ENCODE measurements around the gene ZC3H14.

Gene ZC3H14

GRCh38 chr14:88605594-88605993 lies 42.8 kb downstream of the ZC3H14 start:
- DNase-seq (ENCODE audit: low read depth in 2 of 3, low spot score in 1 of 3), result no peak

- no peak for DNase-seq (ENCODE audit: low read depth in 2 of 3, low spot score in 1 of 3)
Measured at GRCh38 chr14:88607829-88608228, 45.0 kb downstream of the ZC3H14 start.

DNA sequence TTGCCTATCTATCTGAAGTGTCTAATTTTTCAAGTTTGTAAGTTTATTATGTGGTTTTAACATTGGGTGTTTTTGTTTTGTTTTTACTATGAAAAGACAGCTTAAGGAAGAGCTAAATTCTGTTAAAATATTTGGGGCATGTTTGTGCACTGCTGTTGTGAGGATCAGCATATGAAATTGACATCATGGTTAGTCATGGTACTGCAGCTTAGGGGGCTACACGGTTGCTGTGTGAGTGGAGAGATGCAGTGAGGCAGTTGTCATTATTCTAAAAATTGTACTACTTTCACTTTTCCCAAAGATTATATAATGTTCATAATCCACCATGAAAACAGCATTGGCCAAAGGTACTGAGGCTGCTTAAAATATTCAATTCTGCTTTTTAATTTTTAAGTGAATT lies 49.0 kb downstream of the ZC3H14 start:
- DNase-seq (ENCODE audit: low read depth in 2 of 3, low spot score in 1 of 3), result no peak

- no peak for DNase-seq (ENCODE audit: low read depth in 2 of 3, low spot score in 1 of 3)
Measured at GRCh38 chr14:88612981-88613380, 50.1 kb downstream of the ZC3H14 start.

GRCh38 chr14:88613552-88614010 lies 50.7 kb downstream of the ZC3H14 start:
- DNase-seq (ENCODE audit: low read depth in 2 of 3, low spot score in 1 of 3), result no peak

GRCh38 chr14:88614218-88614907 lies 51.5 kb downstream of the ZC3H14 start:
- DNase-seq (ENCODE audit: low read depth in 2 of 3, low spot score in 1 of 3), result no peak

- DNase-seq (ENCODE audit: low read depth in 2 of 3, low spot score in 1 of 3), result no peak
Measured at GRCh38 chr14:88616697-88617096, 53.9 kb downstream of the ZC3H14 start.

DNA sequence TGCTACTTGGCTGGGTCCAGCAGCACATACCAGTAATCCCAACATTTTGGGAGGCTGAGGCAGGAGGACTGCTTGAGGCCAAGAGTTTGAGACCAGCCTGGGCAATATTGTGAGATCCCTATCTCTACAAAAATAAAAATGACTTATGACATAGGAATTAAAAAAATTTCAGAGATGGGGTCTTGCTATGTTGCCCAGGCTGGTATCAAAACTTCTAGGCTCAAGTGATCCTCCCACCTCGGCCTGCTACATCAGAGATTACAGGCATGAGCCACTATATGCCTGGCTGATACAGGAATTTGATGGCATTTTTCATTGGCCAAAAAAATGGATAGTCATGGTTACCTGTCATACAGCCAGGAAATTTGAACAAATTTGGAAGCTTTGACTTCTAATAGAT lies 54.6 kb downstream of the ZC3H14 start:
- no peak for DNase-seq (ENCODE audit: low read depth in 2 of 3, low spot score in 1 of 3)

- DNase-seq (ENCODE audit: low read depth in 2 of 3, low spot score in 1 of 3), result no peak
Measured at GRCh38 chr14:88618476-88618875, 55.6 kb downstream of the ZC3H14 start.

DNA sequence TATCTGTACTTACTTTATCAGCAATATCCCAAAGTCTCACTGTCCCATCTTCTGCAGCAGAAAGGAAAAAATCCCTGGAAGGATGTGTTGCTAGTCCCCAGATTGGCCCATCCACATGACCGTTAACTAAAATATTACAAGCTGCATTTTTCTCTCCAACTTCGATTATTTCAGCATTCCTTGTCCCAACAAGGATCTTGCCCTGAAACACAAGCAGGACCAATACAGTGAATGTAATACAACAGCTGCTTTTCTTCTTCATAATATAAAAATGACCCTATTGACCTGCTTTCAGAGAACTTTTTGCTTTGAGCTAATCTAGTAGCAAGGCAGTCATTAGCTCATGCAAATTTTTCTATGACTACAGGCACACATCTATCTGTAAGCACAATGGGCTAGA lies 58.3 kb downstream of the ZC3H14 start:
- DNase-seq (ENCODE audit: low read depth in 2 of 3, low spot score in 1 of 3), result no peak

- DNase-seq (ENCODE audit: low read depth in 2 of 3, low spot score in 1 of 3), result no peak
Measured at GRCh38 chr14:88625671-88626070, 62.8 kb downstream of the ZC3H14 start.

GRCh38 chr14:88628033-88628432 lies 65.2 kb downstream of the ZC3H14 start:
- DNase-seq (ENCODE audit: low read depth in 2 of 3, low spot score in 1 of 3), result no peak

GRCh38 chr14:88628462-88628861 lies 65.6 kb downstream of the ZC3H14 start:
- DNase-seq (ENCODE audit: low read depth in 2 of 3, low spot score in 1 of 3), result no peak

GRCh38 chr14:88630565-88630964 lies 67.7 kb downstream of the ZC3H14 start:
- DNase-seq (ENCODE audit: low read depth in 2 of 3, low spot score in 1 of 3), result no peak

GRCh38 chr14:88631091-88631490 lies 68.3 kb downstream of the ZC3H14 start:
- no peak for DNase-seq (ENCODE audit: low read depth in 2 of 3, low spot score in 1 of 3)

GRCh38 chr14:88632512-88632911 lies 69.7 kb downstream of the ZC3H14 start:
- no peak for DNase-seq (ENCODE audit: low read depth in 2 of 3, low spot score in 1 of 3)

DNA sequence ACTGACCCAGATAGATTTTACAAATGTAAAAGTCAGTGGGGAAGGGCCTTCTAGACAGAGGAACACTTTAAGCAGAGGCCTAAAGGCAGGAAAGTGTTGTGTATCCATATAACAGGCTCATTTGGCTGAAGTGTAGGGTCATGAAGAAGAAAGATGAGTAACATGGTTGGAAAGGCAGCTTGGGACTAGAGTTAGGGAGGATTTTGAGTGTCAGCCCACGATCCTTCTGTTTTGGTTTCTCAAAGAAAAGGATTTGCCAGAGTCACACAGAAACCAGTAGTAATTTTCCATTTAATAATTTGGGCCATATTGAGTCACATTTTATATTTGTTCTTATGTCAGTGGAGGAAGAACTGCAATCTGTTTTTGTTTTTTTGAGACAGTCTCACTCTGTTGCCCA lies 76.4 kb downstream of the ZC3H14 start:
- no peak for DNase-seq (ENCODE audit: low read depth in 2 of 3, low spot score in 1 of 3)

DNA sequence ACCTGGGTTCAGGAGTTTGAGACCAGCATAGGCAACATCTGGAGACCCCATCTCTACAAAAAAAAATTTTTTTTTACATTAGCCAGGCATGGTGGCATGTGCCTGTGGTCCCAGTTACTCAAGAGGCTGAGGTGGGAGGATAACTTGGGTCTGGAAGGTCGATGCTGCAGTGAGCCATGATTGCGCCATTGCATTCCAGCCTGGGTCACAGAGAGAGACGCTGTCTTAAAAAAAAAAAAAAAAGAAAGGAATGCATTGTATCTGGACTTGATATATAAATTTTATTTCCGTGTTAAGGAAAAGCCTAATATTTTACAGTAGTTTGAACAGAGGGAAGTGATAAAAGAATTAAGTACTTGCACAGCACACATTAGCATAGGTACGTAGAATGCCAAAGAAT lies 97.2 kb downstream of the ZC3H14 start:
- DNase-seq (ENCODE audit: low read depth in 2 of 3, low spot score in 1 of 3), result no peak

- peak; percentile 7 to 57 (median 9) for DNase-seq (ENCODE audit: low read depth in 2 of 3, low spot score in 1 of 3)
Measured at GRCh38 chr14:88667555-88668273, 104.9 kb downstream of the ZC3H14 start.

DNA sequence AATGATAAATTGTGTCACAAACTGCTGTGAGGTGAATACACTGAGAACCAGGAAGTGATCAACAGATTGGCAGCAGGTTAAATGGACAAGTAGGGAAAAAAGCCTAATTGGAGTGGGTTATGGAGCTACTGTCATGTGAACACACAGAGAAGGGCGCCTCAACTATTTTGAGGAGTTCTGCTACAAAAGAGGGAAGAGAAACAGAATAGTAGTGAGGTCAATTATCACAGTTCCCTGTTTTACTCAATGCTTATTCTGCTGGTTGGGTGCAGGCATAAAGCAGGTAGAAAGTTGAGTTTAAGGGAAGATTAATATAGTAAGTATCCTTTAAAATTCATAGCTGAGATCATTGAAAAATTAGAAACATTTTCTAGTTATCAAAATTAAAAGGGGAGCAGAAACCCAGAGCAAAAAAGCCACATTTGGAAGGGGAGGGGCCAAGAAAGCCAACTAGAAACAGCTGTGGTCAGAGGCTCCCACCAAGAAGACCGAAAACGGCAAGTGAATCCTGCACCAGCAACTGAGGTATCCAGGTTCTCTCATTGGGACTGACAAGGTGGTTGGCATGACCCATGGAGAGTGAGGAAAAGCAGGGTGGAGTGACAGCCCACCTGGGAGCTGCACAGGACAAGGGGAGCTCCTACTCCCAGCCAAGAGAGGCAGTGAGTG lies 105.7 kb downstream of the ZC3H14 start:
- DNase-seq (ENCODE audit: low read depth in 2 of 3, low spot score in 1 of 3), result no peak

GRCh38 chr14:88669346-88669745 lies 106.5 kb downstream of the ZC3H14 start:
- DNase-seq (ENCODE audit: low read depth in 2 of 3, low spot score in 1 of 3), result no peak
